DMS153 treated with DMSO at 0.1 percent for 48 hours (cell line): ENCODE data around the gene CASTOR2.
"Not testable (repeated sequence)": the region's sequence is repeated elsewhere in the genome, so short reads cannot be mapped to it uniquely, and the experiment has no call there.

Experiments used
- DNase-seq: peaks from one replicate; lab custom pipeline; 2025; ENCODE audit not compliant: unreplicated experiment; lab: John Stamatoyannopoulos, UW

CASTOR2 gene

GRCh38 chr7:74994869-74995543 is 30.5 kb downstream of the CASTOR2 start:
- not testable (repeated sequence) for DNase-seq

DNA sequence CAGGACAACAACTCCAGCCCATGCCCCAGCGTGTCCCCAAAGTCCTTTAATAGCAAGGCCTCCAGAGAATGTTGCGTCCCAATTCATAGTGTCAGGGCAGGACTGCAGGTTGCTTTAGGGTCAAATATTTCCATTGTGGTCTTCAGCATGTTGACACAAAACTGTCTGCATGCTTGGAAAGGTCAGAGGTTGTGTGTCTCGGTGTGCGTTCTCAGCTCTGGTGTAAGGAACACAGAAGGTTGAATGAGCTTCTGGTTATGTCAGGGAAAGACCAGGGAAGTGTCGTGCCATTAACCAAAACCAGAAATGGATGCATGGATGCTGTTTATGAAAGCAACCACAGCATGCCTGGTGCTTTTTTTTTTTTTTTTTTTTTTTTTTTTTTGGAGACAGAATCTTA is 31.9 kb downstream of the CASTOR2 start:
- not testable (repeated sequence) for DNase-seq

DNA sequence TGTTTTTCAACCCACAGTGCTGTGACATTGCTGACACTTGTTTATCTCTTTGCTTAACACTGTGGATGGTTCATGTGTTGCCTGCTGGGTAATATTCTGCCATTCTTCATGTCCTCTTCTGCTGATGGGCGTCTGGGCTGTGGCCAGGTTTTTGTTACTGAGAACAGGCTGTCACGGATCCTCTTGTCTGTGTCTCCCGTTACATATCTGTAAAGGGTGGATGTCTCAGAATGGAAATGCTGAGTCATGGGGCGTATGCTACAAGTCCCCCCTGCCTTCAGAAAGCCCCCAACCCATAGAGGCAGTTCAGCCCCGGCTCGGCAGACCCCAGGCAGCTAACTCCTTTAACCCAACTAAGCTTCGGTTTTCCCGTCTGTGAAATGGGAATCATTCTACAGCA is 33.3 kb downstream of the CASTOR2 start:
- DNase-seq = not testable (repeated sequence)

DNA sequence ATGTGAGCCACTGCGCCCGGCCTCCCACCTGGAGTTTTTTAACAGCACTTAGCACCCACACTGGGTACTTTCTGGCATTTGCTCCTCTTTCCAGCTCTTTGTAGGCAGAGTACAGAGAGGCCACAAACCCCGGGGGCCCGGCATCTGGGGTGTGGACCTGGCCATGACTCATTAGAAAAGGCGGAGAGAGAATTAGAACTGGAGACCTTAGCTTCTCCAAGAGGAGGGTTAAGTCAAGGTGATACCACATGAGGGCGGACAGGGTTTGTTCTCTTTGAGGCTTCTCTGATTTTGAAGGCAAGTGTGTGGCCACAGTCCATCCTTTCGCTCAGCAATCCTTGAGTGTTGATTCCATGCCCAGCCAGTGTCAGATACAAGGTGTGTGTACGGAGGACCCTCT is 36.9 kb downstream of the CASTOR2 start:
- DNase-seq = not testable (repeated sequence)

GRCh38 chr7:75010036-75010435 is 45.5 kb downstream of the CASTOR2 start:
- no peak for DNase-seq

GRCh38 chr7:75017832-75018231 is 53.3 kb downstream of the CASTOR2 start:
- no peak for DNase-seq

DNA sequence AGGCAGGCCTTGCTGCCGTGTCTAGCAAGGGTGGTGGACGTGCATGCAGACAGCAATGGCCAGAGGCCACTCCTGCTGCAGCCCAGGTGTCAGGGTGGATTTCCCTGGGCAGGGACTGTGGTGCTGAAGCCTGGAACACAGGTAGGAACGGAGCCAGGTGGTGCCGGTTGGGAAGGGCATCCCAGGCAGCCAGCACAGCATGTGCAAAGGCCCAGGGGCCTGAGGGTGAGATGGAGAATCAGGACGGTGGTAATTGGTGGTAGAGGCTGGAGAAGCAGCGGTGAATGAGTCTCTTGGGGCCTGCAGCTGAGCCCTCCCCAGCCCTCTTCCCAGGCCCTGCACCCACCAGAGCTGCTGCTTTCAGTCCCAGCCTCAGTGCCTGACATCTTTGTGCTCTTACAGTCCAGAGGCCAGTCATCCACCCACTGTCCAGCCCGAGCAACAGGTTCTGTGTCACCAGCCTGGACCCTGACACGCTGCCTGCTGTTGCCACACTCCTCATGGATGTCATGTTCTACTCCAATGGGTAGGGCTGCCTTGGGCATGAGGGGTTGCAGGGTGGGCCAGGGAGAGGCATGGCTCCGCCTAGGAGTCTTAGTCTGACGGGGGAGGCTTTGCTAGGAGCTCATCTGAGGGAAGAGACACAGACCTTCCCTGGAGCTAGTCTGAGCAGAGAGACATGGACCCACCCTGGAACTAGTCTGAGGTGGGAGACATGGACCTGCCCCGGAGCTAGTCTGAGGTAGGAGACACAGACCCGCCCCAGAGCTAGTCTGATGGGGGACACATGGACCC is 54.3 kb downstream of the CASTOR2 start:
- DNase-seq = no peak

DNA sequence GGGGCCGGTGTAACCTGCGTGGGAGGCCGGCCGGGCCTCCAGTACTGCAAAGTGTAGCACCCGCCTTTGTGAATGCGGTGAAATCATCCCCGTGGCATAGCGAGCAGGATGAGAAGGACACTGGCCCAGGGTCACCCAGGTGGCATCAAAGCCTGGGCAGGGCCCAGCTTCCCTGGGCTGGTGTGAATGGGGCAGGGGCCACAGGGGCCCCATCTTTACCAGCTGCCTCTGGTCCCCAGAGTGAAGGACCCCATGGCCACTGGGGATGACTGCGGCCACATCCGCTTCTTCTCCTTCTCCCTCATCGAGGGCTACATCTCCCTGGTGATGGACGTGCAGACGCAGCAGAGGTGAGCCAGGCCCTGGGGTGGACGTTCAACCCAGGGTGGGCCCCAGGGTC is 55.3 kb downstream of the CASTOR2 start:
- no peak for DNase-seq

DNA sequence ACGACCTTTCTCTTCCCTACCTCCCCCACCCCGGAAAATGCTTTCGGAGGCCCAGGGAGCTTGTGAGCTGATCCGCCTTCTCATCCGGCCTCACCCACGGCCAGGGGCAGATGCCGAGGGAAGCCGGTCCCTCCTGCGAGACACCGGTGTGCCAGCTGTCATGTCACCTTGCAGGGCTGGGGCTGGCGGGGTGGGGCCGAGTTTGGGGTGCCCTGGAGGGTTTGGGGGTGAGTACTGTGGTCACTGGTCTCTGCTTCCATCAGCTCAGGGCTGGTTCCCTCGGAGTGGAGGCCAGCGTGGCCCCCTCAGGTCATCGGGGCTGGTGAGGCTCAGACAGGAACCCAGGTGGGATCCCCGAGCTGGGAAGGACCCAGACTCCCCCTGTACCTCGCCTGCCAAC is 60.4 kb downstream of the CASTOR2 start:
- DNase-seq = no peak

DNA sequence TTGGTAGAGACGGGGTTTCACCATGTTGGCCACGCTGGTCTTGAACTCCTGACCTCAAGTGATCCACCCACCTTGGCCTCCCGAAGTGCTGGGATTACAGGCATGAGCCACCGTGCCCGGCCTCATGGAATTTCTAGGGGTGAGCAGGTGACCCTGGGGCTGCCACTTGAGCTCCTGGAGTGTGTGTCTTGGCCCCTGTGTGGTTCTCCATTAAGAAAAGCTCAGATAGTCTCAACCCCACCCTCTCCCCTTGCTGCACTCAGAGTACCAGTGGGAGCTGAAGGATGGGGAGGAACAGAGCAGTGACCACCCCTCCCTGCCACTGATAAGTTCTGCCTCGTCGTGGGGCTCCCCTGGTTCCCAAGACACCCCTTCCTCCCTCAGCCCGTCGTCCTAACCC is 63.8 kb downstream of the CASTOR2 start:
- DNase-seq = no peak

- DNase-seq = no peak
Measured at GRCh38 chr7:75033064-75033463, 68.6 kb downstream of the CASTOR2 start.

DNA sequence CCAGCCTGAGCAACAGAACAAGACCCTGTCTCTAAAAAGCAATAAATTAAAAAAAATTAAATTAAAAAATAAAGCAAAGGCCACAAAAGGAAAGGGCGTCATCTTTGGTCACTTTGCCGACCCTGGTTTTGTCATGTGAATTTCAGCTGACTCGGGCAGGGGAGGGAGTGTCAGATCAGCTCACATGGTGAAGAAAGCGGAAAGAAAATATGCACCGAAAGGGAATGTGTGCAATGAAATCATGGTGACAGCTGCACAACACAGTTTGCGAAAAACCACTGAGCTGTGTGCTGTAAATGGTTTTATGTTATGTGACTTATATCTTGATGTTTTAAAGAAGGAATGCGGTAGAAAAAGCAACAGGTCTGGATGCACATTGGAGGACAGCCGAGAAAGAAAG is 69.3 kb downstream of the CASTOR2 start:
- no peak for DNase-seq

GRCh38 chr7:75038508-75038907 is 74.0 kb downstream of the CASTOR2 start:
- no peak for DNase-seq

DNA sequence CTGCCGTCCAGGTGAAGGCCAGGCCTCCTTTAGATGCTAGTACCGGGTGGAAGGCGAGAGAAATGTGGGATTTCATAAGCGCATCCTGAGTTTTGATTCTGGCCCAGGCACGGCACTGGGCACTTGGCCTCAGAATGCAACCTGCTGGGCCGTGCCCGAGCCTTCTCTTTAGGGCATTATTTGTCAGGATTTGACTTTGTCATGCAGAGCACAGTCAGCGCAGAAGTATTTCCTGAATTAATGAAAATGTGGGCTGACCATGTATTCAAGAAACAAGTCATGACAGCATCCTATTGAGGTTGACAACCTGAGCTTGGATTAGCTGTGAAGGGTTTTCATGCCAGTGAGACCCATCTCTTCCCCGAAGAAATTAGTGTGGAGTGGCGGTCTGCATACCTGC is 74.7 kb downstream of the CASTOR2 start:
- no peak for DNase-seq

DNA sequence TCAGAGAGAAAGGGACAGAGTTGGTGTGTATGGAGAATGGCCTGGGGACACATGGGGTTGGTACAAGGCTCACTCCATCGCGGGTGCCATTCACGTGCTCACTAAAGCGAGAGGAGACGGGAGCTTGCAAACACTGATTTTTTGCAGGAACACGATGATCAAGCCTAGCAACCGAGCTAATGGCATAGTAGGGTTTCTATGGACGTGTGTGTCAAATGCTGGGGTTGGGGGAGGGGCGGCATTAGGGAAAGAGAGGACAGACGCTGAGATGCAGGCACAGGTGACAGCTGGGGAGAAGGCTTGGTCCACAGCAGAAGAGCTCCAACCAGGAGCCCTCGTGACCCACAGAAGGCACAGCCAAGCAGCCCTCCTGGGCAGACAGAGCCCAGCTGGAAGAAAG is 75.2 kb downstream of the CASTOR2 start:
- no peak for DNase-seq

- DNase-seq = no peak
Measured at GRCh38 chr7:75040512-75040911, 76.0 kb downstream of the CASTOR2 start.

- DNase-seq = no peak
Measured at GRCh38 chr7:75042286-75042685, 77.8 kb downstream of the CASTOR2 start.

DNA sequence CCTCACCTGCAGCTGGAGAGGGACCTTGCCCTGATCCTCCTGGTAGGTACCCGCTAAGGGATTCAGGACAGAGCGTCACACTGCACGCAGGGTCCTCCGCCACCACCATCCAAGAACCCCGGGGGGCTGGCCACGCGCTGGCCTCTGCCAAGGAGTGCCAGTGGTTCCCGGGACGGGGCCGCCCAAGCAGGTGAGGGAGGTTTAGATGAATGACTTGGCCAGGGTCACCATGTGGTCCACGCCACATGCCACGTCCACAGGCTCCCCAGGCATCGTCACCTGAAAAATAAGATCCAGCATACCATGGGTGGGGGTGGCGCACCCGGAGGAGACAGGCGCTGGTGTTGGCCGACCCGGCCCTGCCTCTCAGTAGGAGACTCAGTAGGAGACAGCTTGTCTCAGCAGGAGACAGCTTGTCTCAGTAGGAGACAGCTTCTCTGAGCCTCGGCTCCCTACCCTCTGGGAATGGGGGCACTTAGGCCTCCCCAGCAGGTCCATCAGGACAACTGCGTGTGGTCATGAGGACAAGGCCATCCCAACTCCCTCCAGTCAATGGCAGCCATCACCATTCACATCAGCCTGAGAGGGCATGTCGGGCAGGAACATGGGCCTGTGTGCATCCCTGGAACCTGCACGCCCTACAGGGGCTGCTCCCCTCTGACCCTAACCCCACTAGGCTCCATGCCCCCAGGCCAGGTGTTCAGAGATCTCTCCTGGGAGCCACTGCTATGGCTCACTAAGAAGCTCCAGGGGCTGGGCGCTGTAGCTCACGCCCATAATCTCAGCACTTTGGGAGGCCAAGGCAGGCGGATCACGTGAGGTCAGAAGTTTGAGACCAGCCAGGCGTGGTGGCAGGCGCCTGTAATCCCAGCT is 78.6 kb downstream of the CASTOR2 start:
- DNase-seq = no peak

DNA sequence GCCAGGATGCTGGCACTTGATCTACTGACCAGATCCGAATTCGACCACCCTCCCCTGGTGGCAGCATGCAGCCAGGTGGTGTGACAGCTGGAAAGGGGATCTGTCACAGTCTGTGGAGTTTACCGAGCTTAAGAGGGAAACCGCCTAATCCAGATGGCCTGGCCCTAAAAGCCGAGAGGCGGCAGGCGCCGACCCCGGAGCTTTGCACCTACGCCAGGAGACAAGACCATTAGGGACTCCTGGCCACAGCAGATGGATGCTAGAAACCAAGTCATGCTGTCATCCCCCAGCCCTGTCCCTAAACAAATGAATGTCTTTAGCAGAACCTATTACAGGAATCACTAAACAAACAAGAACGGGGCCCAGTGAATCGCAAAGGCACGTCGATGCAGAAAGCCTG is 81.4 kb downstream of the CASTOR2 start:
- no peak for DNase-seq

DNA sequence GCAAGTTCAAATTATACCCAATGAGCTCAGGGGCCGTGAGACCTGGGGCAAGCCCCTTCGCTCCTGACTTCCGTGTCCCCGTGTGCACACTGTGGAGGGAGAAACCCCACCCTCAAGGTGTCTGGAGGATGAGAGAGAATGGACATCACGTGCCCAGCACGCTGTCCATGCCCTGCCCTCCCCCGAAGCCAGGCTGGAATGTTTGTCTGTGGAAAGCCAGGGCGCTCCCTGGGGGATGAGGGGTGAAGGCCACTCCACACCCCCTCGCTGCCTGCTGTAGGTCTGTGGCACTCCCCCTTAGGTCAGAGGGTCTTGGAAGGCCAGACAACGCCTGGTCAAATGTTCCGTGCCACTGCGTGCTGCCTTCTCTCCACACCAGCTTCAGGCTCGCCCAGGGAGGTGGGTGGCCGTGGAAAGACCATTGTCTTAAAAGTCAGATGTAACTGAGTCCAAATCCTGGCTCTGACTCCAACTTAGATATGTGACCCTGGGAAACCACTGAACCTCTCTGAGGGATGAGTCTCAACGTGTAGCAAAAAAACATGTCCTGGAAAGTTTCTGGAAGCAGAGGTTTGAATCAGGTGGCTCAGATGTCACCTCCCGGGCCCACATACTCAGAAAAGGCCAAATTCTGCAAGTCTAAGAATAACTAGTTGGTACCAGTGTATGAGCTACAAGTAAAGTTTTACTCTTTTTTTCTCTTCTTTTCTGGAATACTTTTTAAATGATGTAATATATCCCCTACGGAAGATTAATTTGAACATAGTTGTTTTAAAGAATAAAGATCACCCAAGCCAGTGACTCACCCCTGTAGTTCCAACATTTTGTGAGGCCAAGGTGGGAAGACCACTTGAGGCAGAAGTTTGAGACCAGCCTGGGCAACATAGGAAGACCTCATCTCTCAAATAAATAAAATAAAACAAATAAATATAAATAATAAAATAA is 84.2 kb downstream of the CASTOR2 start:
- no peak for DNase-seq

DNA sequence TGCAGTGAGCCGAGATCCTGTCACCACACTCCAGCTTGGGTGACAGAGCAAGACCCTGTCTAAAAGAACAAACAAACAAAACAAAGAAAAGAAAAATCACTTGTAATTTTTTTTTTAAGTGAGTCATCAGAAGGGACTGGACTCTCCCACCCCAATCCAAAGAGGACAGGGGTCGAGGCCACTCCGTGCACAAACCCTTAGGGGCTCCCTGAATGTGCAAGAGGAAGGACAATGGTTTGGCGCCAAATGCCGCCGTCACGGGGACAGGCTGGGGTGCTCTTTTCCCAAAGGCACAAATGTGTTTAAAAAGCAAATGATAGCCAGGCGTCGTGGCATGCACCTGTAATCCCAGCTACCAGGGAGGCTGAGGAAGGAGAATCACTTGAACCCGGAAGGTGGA is 85.3 kb downstream of the CASTOR2 start:
- no peak for DNase-seq
